ENCODE results near the gene SLC6A19. TPM values are rescaled to one million over a fixed set of nuclear protein-coding genes. Genes with fewer than 3 reads are reported as not detected.
A peak's percentile ranks its signal among the peaks of the same experiment; 100 is the strongest.

SLC6A19 gene
- total RNA-seq, 3 donors from 2014 or later: 14.4 to 92.8 (median 29.2) TPM

DNA sequence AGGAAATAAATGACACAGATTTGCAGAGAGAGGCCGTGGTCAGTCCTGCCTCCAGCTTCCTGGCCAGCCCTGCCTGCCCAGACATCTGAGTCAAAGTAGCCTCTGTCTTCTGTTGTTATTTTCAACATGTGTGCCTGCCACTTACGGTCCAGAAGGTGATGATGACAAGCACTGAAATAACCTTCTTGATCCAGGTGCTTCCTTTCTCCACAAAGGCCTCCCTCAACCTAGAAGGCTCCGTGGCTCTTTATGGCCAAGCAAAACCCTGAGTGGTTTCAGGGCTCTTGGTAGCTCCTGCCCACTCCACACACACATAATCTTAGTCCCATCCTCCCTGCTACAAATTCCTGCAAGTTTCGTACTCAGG, 34.1 kb upstream of the SLC6A19 start:
- Histone ChIP-seq H3K4me1 (ENCODE audit: low read depth) (peaks cover 7% of the 10 kb centered on the region), H3K36me3 (ENCODE audit: low read depth) (no peaks in the 10 kb centered on the region), H3K4me3 (no peak overlapping the region), H3K9me3 (no peaks in the 10 kb centered on the region)
- intact Hi-C loops (cut with DNase I, micrococcal nuclease): loop anchor here in 1 of 2 donors (10.0 kb wide), 2 partner anchors 243 to 477 kb away; no protein-coding TSS in a partner anchor
- no peak for ATAC-seq
- DNase-seq: no peak
- TF ChIP-seq CTCF (IDR thresholded peaks at IDR 0.05): no peak

DNA sequence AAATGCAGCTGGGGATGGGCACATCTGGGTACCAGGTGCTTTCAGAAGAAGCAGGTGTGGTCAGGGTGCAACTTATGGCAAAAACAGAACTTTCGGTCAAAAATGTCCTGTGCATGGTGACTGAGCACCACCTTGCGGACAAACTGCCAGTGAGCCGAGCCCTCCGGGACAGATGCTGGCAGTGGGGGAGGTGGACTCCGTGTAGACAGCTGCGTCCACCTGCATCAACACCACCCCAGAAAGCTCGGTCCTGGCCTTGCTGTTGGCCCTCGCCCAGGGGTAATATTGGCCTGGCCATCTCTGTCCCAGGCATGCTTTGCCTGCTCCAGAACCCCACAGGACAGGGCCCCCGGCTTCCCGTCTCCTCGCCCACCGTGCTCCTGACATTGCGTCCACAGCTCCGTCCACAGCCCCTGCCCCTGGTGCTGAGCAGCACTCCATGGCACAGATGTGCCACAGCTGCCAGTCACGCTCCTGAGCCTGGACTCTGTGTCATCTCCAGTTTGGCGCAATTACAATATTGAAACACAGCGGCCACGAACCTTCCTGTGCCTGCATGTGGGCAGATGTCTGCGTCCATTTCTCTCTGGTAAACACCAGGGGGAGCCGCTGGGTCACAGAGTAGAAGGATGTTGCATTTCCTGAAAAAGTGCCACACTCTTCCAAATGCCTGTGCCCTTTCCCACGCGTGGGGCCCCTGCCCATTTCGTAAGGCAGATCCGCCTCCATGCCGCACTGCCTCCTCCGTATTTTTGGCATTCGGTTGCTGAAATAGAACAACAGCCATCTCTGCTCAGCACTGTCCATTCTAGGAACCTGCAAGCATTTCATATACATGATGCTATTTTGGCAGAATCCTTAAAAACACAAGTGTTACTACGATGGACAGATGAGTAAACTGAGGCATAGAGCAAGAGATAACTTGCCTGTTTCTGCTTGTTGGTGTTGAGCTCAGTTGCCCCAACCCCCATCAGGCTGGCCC, 33.4 kb upstream of the SLC6A19 start:
- Histone ChIP-seq H3K4me1 (ENCODE audit: low read depth) (peaks cover 7% of the 10 kb centered on the region), H3K36me3 (ENCODE audit: low read depth) (no peaks in the 10 kb centered on the region), H3K4me3 (no peak overlapping the region), H3K9me3 (no peaks in the 10 kb centered on the region)
- TF ChIP-seq CTCF (IDR thresholded peaks at IDR 0.05): peak; percentile 65
- ATAC-seq (peak; percentile 87), DNase-seq (peak; percentile 60 to 78 (median 70))
- intact Hi-C loops (cut with DNase I, micrococcal nuclease): loop anchor here in 1 of 2 donors (10.0 kb wide), 2 partner anchors 243 to 477 kb away; no protein-coding TSS in a partner anchor

DNA sequence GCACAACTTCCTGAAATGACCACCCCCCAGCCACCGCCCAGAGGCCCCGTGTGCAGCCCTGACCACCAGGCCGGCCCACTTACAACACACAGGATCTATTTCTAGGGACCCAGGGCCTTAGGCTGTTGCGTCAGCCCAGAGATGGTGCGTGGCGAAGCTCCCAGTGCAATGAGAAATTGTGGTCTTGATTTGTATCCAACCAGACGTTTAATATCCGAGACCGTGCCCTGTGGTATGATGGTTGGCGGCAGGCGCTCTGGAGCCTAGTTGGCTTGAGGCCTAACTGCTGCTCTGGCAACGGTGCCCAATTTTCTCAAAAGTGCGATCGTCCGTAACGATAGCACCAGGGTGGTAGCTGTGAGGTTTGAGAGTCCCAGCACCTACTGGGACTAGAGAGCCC, 32.6 kb upstream of the SLC6A19 start:
- TF ChIP-seq CTCF (IDR thresholded peaks at IDR 0.05): no peak
- Histone ChIP-seq H3K9me3 (no peaks in the 10 kb centered on the region), H3K36me3 (ENCODE audit: low read depth) (no peaks in the 10 kb centered on the region), H3K4me1 (ENCODE audit: low read depth) (peaks cover 7% of the 10 kb centered on the region), H3K4me3 (no peak overlapping the region)
- no peak for ATAC-seq
- no peak for DNase-seq
- intact Hi-C loops (cut with DNase I, micrococcal nuclease): loop anchor here in 1 of 2 donors (10.0 kb wide), 2 partner anchors 244 to 476 kb away; no protein-coding TSS in a partner anchor

- no peaks in the 10 kb centered on the region for H3K9me3 ChIP-seq
- intact Hi-C loops (cut with DNase I, micrococcal nuclease): loop anchor here in 1 of 2 donors (10.0 kb wide), 2 partner anchors 245 to 475 kb away; no protein-coding TSS in a partner anchor
- no peaks in the 10 kb centered on the region for H3K36me3 ChIP-seq (ENCODE audit: low read depth)
- peak in 1 of 3 donors; percentile 47 for DNase-seq
- H3K4me1 ChIP-seq (ENCODE audit: low read depth): peaks cover 7% of the 10 kb centered on the region
- TF ChIP-seq CTCF (IDR thresholded peaks at IDR 0.05): no peak
- H3K4me3 ChIP-seq: no peak overlapping the region
- no peak for ATAC-seq
Measured at GRCh38 chr5:1169211-1170115, 31.9 kb upstream of the SLC6A19 start.

- no peak for DNase-seq
- Histone ChIP-seq H3K4me3 (no peak overlapping the region), H3K4me1 (ENCODE audit: low read depth) (peaks cover 7% of the 10 kb centered on the region), H3K9me3 (no peaks in the 10 kb centered on the region), H3K36me3 (ENCODE audit: low read depth) (no peaks in the 10 kb centered on the region)
- TF ChIP-seq CTCF (IDR thresholded peaks at IDR 0.05): no peak
- no peak for ATAC-seq
- intact Hi-C loops (cut with DNase I, micrococcal nuclease): no loop called here
Measured at GRCh38 chr5:1171340-1171941, 30.0 kb upstream of the SLC6A19 start.
